DND-41 (cell line): Measurements from ENCODE around the gene AMD1.

Experiments used
- CTCF ChIP-seq: IDR thresholded peaks from 2 replicates; pipeline ENCODE4 v1.5.1; 2012; ENCODE audit warnings: borderline replicate concordance, low read length, moderate library complexity, mild to moderate bottlenecking; ENCODE audit not compliant: poor library complexity, severe bottlenecking; ENCODE audit errors: extremely low read depth
- EZH2 ChIP-seq: IDR thresholded peaks from 3 replicates; pipeline ENCODE4 v1.6.1; 2012; ENCODE audit warnings: borderline replicate concordance, low read depth, mild to moderate bottlenecking, moderate library complexity, low read length, inconsistent platforms; ENCODE audit not compliant: severe bottlenecking

GRCh38 chr6:110875548-110876169 lies 1.1 kb downstream of the AMD1 start:
- TF ChIP-seq CTCF (no peak), EZH2 (no peak)
